A549 treated with CORT108297 at 1 μM for 4 hours (cell line): ENCODE results near the gene PYDC2. TPM values are rescaled to one million over a fixed set of nuclear protein-coding genes. Genes with fewer than 3 reads are reported as not detected.

Experiments
- total RNA-seq: library from RNA; stranded (reverse); fragments of 200-300 nt; extraction: Qiagen RNA extraction; gene quantifications from 5 replicates; pipeline ENCODE4 v1.2.3, GENCODE V29; 2022

Gene PYDC2
- not detected in 5 replicates for total RNA-seq

DNA sequence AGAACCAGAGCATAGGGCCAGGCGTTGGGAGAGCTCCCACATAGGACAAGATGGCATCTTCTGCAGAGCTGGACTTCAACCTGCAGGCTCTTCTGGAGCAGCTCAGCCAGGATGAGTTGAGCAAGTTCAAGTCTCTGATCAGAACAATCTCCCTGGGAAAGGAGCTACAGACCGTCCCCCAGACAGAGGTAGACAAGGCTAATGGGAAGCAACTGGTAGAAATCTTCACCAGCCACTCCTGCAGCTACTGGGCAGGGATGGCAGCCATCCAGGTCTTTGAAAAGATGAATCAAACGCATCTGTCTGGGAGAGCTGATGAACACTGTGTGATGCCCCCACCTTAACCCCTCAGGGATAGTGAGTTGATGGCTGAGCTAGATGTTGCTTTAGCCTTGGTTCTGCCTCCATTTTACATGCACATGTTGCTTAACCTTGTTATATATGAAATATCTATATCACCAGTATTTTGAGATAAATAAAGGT lies at the start of gene PYDC2:
PYDC2 (plus strand) TSS at position 51 of the 483 bp plus-strand sequence; CDS start at position 51, 0 bp downstream.

Other genes with a start within 250 kb of the PYDC2 start
- gene CCDC50, start 131.8 kb upstream of the PYDC2 start, total RNA-seq = 24.1 to 30.0 TPM (median 25.7 TPM) in 5 replicates
- gene UTS2B, start 130.6 kb upstream of the PYDC2 start, total RNA-seq = 0.05 to 0.16 TPM (median 0.08 TPM) in 5 replicates